GM12878 (cell line): ENCODE data around the gene OIT3. TPM values are rescaled to one million over a fixed set of nuclear protein-coding genes. Genes with fewer than 3 reads are reported as not detected.

Experiments
- ATAC-seq: fragments of 200-7000 bp; cut with Tn5 transposase; 3 replicates; pipeline ENCODE4 v1.9.1; 2020; ENCODE audit warnings: mild to moderate bottlenecking, moderate library complexity
- BruUV-seq: library from RNA; stranded (reverse); fragments of 400-500 nt; replicated peaks from 2 replicates; lab custom pipeline; 2021; lab: Mats Ljungman, UMichigan
- CTCF ChIA-PET: fragments of 300-600 bp; sonication (Branson Sonifier 250); formaldehyde crosslinking; extraction: SDS; loops from one replicate; lab custom pipeline; 2021; ENCODE audit warnings: inconsistent platforms; lab: Yijun Ruan, JAX
- POLR2A ChIA-PET: fragments of 350-600 bp; formaldehyde crosslinking; extraction: SDS; loops from one replicate; lab custom pipeline; 2021; ENCODE audit warnings: inconsistent platforms; lab: Charles Lee
- RAD21 ChIA-PET: fragments of 300-600 bp; sonication (Branson Sonifier 250); formaldehyde crosslinking; loops from one replicate; lab custom pipeline; 2023; ENCODE audit warnings: antibody characterized with exemption; ENCODE audit not compliant: unreplicated experiment; lab: Charles Lee
- SMC1A ChIA-PET: fragments of 300-600 bp; sonication (Branson Sonifier 250); formaldehyde crosslinking; loops from one replicate; lab custom pipeline; 2023; ENCODE audit not compliant: unreplicated experiment, uncharacterized antibody; lab: Charles Lee
- DNase-seq: peaks from one replicate; pipeline ENCODE4 v3.0.0-alpha.2; 2011; ENCODE audit warnings: low read depth, low spot score
- FAIRE-seq: peaks from 3 replicates; lab custom pipeline; 2011; peaks lifted over from hg19 to GRCh38; lab: Jason Lieb, UNC
- H2AFZ ChIP-seq: 2 replicates; pipeline ENCODE4 v1.6.0; 2011; ENCODE audit warnings: low read depth, low read length, control low read depth; ENCODE audit not compliant: control insufficient read depth
- H3K27ac ChIP-seq: 2 replicates; pipeline ENCODE4 v1.5.1; 2011; ENCODE audit warnings: control low read depth; ENCODE audit not compliant: control insufficient read depth, insufficient read depth
- H3K27me3 ChIP-seq, 2 experiments: replicated peaks in 1 of 2; 2 replicates each; pipeline versions ENCODE4 v1.6.0 to v1.6.1; 2011; ENCODE audit warnings: low read length in 1 of 2; ENCODE audit not compliant: control insufficient read depth in 2 of 2, insufficient read depth in 2 of 2
- H3K36me3 ChIP-seq, 2 experiments: 2 replicates each; pipeline ENCODE4 v1.5.1; 2011; ENCODE audit warnings: low read length in 1 of 2; ENCODE audit not compliant: control insufficient read depth in 2 of 2, insufficient read depth in 2 of 2
- H3K4me1 ChIP-seq: 2 replicates; pipeline ENCODE4 v1.6.1; 2011; ENCODE audit warnings: mild to moderate bottlenecking, low read length, moderate library complexity, mixed read lengths; ENCODE audit not compliant: control insufficient read depth, insufficient read depth
- H3K4me2 ChIP-seq: 2 replicates; pipeline ENCODE4 v1.6.0; 2011; ENCODE audit warnings: control low read depth; ENCODE audit not compliant: control insufficient read depth, insufficient read depth
- H3K4me3 ChIP-seq: fragments of 200-600 bp; sonication (generic); 2 replicates; pipeline ENCODE4 v1.5.1; 2016
- H3K79me2 ChIP-seq: 2 replicates; pipeline ENCODE4 v1.6.0; 2011; ENCODE audit warnings: low read length; ENCODE audit not compliant: control insufficient read depth, insufficient read depth
- H3K9ac ChIP-seq: 2 replicates; pipeline ENCODE4 v1.8.0; 2011; ENCODE audit warnings: low read length, control low read depth, mixed read lengths; ENCODE audit not compliant: control insufficient read depth, insufficient read depth
- H3K9me3 ChIP-seq: replicated peaks from 3 replicates; pipeline ENCODE4 v1.5.1; 2011; ENCODE audit warnings: mild to moderate bottlenecking, low read length; ENCODE audit not compliant: control insufficient read depth, insufficient read depth
- H4K20me1 ChIP-seq: 2 replicates; pipeline ENCODE4 v1.6.0; 2011; ENCODE audit not compliant: control insufficient read depth, insufficient read depth
- FOXM1 ChIP-seq: IDR thresholded peaks from 2 replicates; pipeline ENCODE4 v1.6.1; 2012; ENCODE audit warnings: low read depth, mild to moderate bottlenecking, inconsistent platforms, low read length, moderate library complexity
- IKZF2 ChIP-seq, 2 experiments: fragments of 450-650 bp; IDR thresholded peaks; 2 replicates each; pipeline ENCODE4 v1.6.1; 2017; ENCODE audit warnings: mild to moderate bottlenecking in 2 of 2, moderate library complexity in 2 of 2
- JUNB ChIP-seq: IDR thresholded peaks from 2 replicates; pipeline ENCODE4 v1.6.1; 2016; ENCODE audit warnings: antibody characterized with exemption, mild to moderate bottlenecking
- KDM1A ChIP-seq: fragments of 200-600 bp; sonication (generic); IDR thresholded peaks from 2 replicates; pipeline ENCODE4 v1.6.1; 2016; ENCODE audit warnings: borderline replicate concordance
- KLF5 ChIP-seq: fragments of 450-650 bp; IDR thresholded peaks from 2 replicates; pipeline ENCODE4 v1.6.1; 2014; ENCODE audit warnings: mild to moderate bottlenecking; ENCODE audit not compliant: partially characterized antibody
- MEF2A ChIP-seq: IDR thresholded peaks from 2 replicates; pipeline ENCODE4 v1.6.1; 2011; ENCODE audit warnings: low read depth, mild to moderate bottlenecking, low read length, moderate library complexity; ENCODE audit not compliant: insufficient read depth
- MEF2B ChIP-seq: fragments of 450-650 bp; IDR thresholded peaks from 2 replicates; pipeline ENCODE4 v1.6.1; 2018; ENCODE audit warnings: mild to moderate bottlenecking, moderate library complexity; ENCODE audit not compliant: partially characterized antibody, poor library complexity, severe bottlenecking
- PAX8 ChIP-seq: fragments of 450-650 bp; IDR thresholded peaks from 2 replicates; pipeline ENCODE4 v1.6.1; 2017; ENCODE audit warnings: mild to moderate bottlenecking, moderate library complexity
- RAD51 ChIP-seq: fragments of 450-650 bp; IDR thresholded peaks from 2 replicates; pipeline ENCODE4 v1.6.1; 2016; ENCODE audit warnings: moderate library complexity, mild to moderate bottlenecking, inconsistent platforms
- RUNX3 ChIP-seq: IDR thresholded peaks from 2 replicates; pipeline ENCODE4 v1.6.1; 2012; ENCODE audit warnings: low read length, inconsistent platforms
- SIX5 ChIP-seq: IDR thresholded peaks from 2 replicates; pipeline ENCODE4 v1.6.1; 2011; ENCODE audit warnings: mild to moderate bottlenecking, low read depth, low read length, moderate library complexity; ENCODE audit not compliant: severe bottlenecking
- SMC3 ChIP-seq: IDR thresholded peaks from 2 replicates; pipeline ENCODE4 v1.6.1; 2011; ENCODE audit warnings: low read length, improper control_type of control experiment, borderline replicate concordance
- SUPT20H ChIP-seq: IDR thresholded peaks from 2 replicates; pipeline ENCODE4 v1.6.1; 2011; ENCODE audit warnings: low read depth, mild to moderate bottlenecking, low read length, moderate library complexity, borderline replicate concordance; ENCODE audit not compliant: control insufficient read depth
- TCF3 ChIP-seq: IDR thresholded peaks from 2 replicates; pipeline ENCODE4 v1.6.1; 2012; ENCODE audit warnings: low read depth, mild to moderate bottlenecking, low read length, borderline replicate concordance; ENCODE audit not compliant: insufficient read depth
- YBX1 ChIP-seq: fragments of 450-650 bp; IDR thresholded peaks from 2 replicates; pipeline ENCODE4 v1.6.1; 2016; ENCODE audit warnings: antibody characterized with exemption
- ZNF384 ChIP-seq: IDR thresholded peaks from 2 replicates; pipeline ENCODE4 v1.6.1; 2012; ENCODE audit warnings: low read depth, mild to moderate bottlenecking, low read length, improper control_type of control experiment, borderline replicate concordance
- ZNF622 ChIP-seq: fragments of 450-650 bp; IDR thresholded peaks from 2 replicates; pipeline ENCODE4 v1.6.1; 2017; ENCODE audit warnings: mild to moderate bottlenecking, inconsistent platforms
- ZSCAN29 ChIP-seq: fragments of 450-650 bp; IDR thresholded peaks from 2 replicates; pipeline ENCODE4 v1.6.1; 2017; ENCODE audit warnings: mild to moderate bottlenecking, moderate library complexity
- WGBS: methylation state at CpG from one replicate; pipeline ENCODE4 v1.1.6; 2016; ENCODE audit warnings: low lambda C conversion rate; ENCODE audit not compliant: insufficient replicate concordance, insufficient coverage; ENCODE audit errors: missing lambda C conversion rate; 5-methylcytosine and 5-hydroxymethylcytosine counted together
- in situ Hi-C: fragments of 300-500 bp; cut with MboI; formaldehyde crosslinking; loops from 9 replicates; pipeline ENCODE4 v1.14.3; 2018; ENCODE audit warnings: mixed read lengths
- intact Hi-C: fragments of 100-400 bp; cut with micrococcal nuclease; formaldehyde crosslinking; loops from one replicate; pipeline ENCODE4 v1.14.2; 2022; ENCODE audit not compliant: unreplicated experiment
- polyA plus RNA-seq, 11 experiments: library from polyadenylated mRNA; depleted of rRNA in 4 of 11; unstranded in 6 of 11; stranded (reverse) in 5 of 11; fragments of >200 nt; fragmentation: Nextera tagmentation in 4 of 11; fragmentation: Illumina TruSeq in 1 of 11; extraction: Ambion mirVana in 4 of 11; extraction: Trizol in 1 of 11; gene quantifications; 1 replicate in 1 of 11; 2 replicates in 10 of 11; pipeline versions ENCODE4 v1.2.1 to v1.2.3, GENCODE V29; 2011 to 2016; ENCODE audit warnings: inconsistent platforms in 2 of 11, missing spikeins in 2 of 11, low read depth in 1 of 11
- total RNA-seq, 4 experiments: library from RNA; depleted of rRNA in 3 of 4; stranded (reverse); fragments of >200 nt in 3 of 4; fragmentation: Illumina TruSeq in 1 of 4; extraction: Trizol in 1 of 4; gene quantifications; 2 replicates each; pipeline versions ENCODE4 v1.2.1 to v1.2.3, GENCODE V29; 2013 to 2021
- TF ChIP-seq, protein P1 (sequence below): fragments of 450-650 bp; IDR thresholded peaks from 2 replicates; pipeline ENCODE4 v1.6.1; 2016; ENCODE audit warnings: mild to moderate bottlenecking, moderate library complexity, borderline replicate concordance
- TF ChIP-seq, protein P2 (sequence below): IDR thresholded peaks from 2 replicates; pipeline ENCODE4 v1.6.1; 2012; ENCODE audit warnings: mild to moderate bottlenecking, low read depth, low read length

Gene OIT3
- total and polyA plus RNA-seq, 10 of the 15 experiments (the other 5 are each of a cell fraction or from before 2014, with no cell fraction given): not detected

DNA sequence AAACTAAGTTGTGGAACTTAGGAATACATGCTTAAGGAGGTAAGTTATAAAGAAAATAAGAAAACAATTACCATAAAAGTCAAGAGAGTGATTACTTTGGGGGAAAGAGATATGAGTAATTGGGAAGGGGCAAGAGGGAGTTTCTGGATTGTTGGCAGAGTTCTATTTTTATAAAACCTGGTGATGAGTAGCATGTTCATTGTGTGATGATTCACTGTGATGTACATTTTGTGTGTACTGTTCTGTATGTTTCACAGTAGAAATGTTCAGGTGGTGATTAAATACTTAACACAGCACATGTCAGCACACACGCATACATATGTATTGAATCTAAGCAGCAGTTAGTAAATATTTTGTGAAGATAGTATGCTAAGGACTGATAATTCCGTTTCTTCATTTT, 9.7 kb upstream of the OIT3 start:
- no TSS peak for BruUV-seq
- Histone ChIP-seq H3K4me1 (no peaks in the 10 kb centered on the region), H3K4me3 (no peak overlapping the region), H3K9me3 (no peaks in the 10 kb centered on the region; the same call in 2 of the 3 replicates), H3K79me2 (no peaks in the 10 kb centered on the region)
- DNase-seq: no peak
- SMC1A ChIA-PET: no interaction called here
- TF ChIP-seq MEF2A: no peak
- no peak for TF ChIP-seq SMC3
- no peak for TF ChIP-seq SUPT20H
- TF ChIP-seq SIX5: no peak
- TF ChIP-seq ZNF622: no peak
- no peak for TF ChIP-seq YBX1
- no peak for TF ChIP-seq MEF2B
- TF ChIP-seq, protein P1, sequence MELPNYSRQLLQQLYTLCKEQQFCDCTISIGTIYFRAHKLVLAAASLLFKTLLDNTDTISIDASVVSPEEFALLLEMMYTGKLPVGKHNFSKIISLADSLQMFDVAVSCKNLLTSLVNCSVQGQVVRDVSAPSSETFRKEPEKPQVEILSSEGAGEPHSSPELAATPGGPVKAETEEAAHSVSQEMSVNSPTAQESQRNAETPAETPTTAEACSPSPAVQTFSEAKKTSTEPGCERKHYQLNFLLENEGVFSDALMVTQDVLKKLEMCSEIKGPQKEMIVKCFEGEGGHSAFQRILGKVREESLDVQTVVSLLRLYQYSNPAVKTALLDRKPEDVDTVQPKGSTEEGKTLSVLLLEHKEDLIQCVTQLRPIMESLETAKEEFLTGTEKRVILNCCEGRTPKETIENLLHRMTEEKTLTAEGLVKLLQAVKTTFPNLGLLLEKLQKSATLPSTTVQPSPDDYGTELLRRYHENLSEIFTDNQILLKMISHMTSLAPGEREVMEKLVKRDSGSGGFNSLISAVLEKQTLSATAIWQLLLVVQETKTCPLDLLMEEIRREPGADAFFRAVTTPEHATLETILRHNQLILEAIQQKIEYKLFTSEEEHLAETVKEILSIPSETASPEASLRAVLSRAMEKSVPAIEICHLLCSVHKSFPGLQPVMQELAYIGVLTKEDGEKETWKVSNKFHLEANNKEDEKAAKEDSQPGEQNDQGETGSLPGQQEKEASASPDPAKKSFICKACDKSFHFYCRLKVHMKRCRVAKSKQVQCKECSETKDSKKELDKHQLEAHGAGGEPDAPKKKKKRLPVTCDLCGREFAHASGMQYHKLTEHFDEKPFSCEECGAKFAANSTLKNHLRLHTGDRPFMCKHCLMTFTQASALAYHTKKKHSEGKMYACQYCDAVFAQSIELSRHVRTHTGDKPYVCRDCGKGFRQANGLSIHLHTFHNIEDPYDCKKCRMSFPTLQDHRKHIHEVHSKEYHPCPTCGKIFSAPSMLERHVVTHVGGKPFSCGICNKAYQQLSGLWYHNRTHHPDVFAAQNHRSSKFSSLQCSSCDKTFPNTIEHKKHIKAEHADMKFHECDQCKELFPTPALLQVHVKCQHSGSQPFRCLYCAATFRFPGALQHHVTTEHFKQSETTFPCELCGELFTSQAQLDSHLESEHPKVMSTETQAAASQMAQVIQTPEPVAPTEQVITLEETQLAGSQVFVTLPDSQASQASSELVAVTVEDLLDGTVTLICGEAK: no peak
- no peak for TF ChIP-seq TCF3
- TF ChIP-seq, protein P2, sequence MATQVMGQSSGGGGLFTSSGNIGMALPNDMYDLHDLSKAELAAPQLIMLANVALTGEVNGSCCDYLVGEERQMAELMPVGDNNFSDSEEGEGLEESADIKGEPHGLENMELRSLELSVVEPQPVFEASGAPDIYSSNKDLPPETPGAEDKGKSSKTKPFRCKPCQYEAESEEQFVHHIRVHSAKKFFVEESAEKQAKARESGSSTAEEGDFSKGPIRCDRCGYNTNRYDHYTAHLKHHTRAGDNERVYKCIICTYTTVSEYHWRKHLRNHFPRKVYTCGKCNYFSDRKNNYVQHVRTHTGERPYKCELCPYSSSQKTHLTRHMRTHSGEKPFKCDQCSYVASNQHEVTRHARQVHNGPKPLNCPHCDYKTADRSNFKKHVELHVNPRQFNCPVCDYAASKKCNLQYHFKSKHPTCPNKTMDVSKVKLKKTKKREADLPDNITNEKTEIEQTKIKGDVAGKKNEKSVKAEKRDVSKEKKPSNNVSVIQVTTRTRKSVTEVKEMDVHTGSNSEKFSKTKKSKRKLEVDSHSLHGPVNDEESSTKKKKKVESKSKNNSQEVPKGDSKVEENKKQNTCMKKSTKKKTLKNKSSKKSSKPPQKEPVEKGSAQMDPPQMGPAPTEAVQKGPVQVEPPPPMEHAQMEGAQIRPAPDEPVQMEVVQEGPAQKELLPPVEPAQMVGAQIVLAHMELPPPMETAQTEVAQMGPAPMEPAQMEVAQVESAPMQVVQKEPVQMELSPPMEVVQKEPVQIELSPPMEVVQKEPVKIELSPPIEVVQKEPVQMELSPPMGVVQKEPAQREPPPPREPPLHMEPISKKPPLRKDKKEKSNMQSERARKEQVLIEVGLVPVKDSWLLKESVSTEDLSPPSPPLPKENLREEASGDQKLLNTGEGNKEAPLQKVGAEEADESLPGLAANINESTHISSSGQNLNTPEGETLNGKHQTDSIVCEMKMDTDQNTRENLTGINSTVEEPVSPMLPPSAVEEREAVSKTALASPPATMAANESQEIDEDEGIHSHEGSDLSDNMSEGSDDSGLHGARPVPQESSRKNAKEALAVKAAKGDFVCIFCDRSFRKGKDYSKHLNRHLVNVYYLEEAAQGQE: no peak
- no peak for TF ChIP-seq ZNF384
- no peak for TF ChIP-seq KDM1A
- TF ChIP-seq RAD51: no peak
- TF ChIP-seq ZSCAN29: no peak
- TF ChIP-seq PAX8: no peak
- TF ChIP-seq FOXM1: no peak
- no peak for TF ChIP-seq JUNB
- no peak for TF ChIP-seq RUNX3
- TF ChIP-seq KLF5: no peak
- no peak for TF ChIP-seq IKZF2 (IDR thresholded peaks at IDR 0.05)
- TF ChIP-seq, all 136 proteins: peak for 0
- FAIRE-seq: no peak
- no peak overlapping the region for H3K27ac ChIP-seq
- ChIA-PET POLR2A (no interaction called here), CTCF (no interaction called here), RAD21 (no interaction called here)
- H3K36me3 ChIP-seq: no peaks in the 10 kb centered on the region; a peak in 1 of 4 replicates
- WGBS: 96% methylated on average over 2 of the region's 2 CpGs
- no peak overlapping the region for H3K9ac ChIP-seq
- intact Hi-C loops: no loop called here
- no peaks in the 10 kb centered on the region for H3K27me3 ChIP-seq
- ATAC-seq: no peak
- no peak overlapping the region for H2AFZ ChIP-seq
- H3K4me2 ChIP-seq: no peak overlapping the region
- no peaks in the 10 kb centered on the region for H4K20me1 ChIP-seq
- in situ Hi-C loops: no loop called here
